Jurkat, Clone E6-1 (cell line): ENCODE measurements around the gene THBS3.
A peak's percentile ranks its signal among the peaks of the same experiment; 100 is the strongest.

Experiments used
- DNase-seq: peaks from one replicate; pipeline ENCODE4 v3.0.0-alpha.2; 2011; ENCODE audit warnings: low read depth, low spot score
- H3K4me3 ChIP-seq: 2 replicates; pipeline ENCODE4 v1.5.1; 2011; ENCODE audit warnings: mild to moderate bottlenecking, low read length, control low read depth, moderate library complexity

THBS3 gene

GRCh38 chr1:155179112-155180031 is 28.3 kb downstream of the THBS3 start:
- no peak for DNase-seq
- no peak overlapping the region for H3K4me3 ChIP-seq

- H3K4me3 ChIP-seq, result no peak overlapping the region
- no peak for DNase-seq
Measured at GRCh38 chr1:155178441-155179111, 29.1 kb downstream of the THBS3 start.

GRCh38 chr1:155177918-155178281 is 29.8 kb downstream of the THBS3 start:
- H3K4me3 ChIP-seq, result no peak overlapping the region
- DNase-seq, result no peak

- no peak overlapping the region for H3K4me3 ChIP-seq
- no peak for DNase-seq
Measured at GRCh38 chr1:155177192-155177917, 30.3 kb downstream of the THBS3 start.

- peak; percentile 76 for DNase-seq
Measured at GRCh38 chr1:155176544-155177071, 31.1 kb downstream of the THBS3 start.

GRCh38 chr1:155175927-155176371 is 31.7 kb downstream of the THBS3 start:
- H3K4me3 ChIP-seq, result no peak overlapping the region
- peak; percentile 41 for DNase-seq

More at GRCh38 chr1:155176544-155177071, 31.1 kb downstream of the THBS3 start:
- no peak overlapping the region for H3K4me3 ChIP-seq

- no peak for DNase-seq
- peak overlapping the region; percentile 94; the same call in 1 of the 2 replicates for H3K4me3 ChIP-seq
Measured at GRCh38 chr1:155175281-155175926, 32.3 kb downstream of the THBS3 start.

GRCh38 chr1:155174324-155175280 is 33.1 kb downstream of the THBS3 start:
- peak overlapping the region; percentile 94 for H3K4me3 ChIP-seq
- peak; percentile 63 for DNase-seq

- DNase-seq, result peak; percentile 76
- peak within 1 kb of the TSS; percentile 94 for H3K4me3 ChIP-seq
Measured at GRCh38 chr1:155173478-155174323, 34.0 kb downstream of the THBS3 start, which contains the start of gene TRIM46. Gene TRIM46, plus strand, starts transcription at chr1:155173849. Its CDS starts 118 bp downstream, at chr1:155173967.

- peak; percentile 94 for DNase-seq
- H3K4me3 ChIP-seq, result peak within 1 kb of the TSS; percentile 94
Measured at GRCh38 chr1:155172732-155173477, 34.8 kb downstream of the THBS3 start, which contains the start of gene KRTCAP2. Gene KRTCAP2, minus strand, starts transcription at chr1:155173304. Its CDS starts 80 bp downstream, at chr1:155173224.

GRCh38 chr1:155171836-155172731 is 35.6 kb downstream of the THBS3 start:
- peak overlapping the region; percentile 94 for H3K4me3 ChIP-seq
- no peak for DNase-seq

GRCh38 chr1:155170806-155171205 is 36.9 kb downstream of the THBS3 start:
- DNase-seq, result no peak
- no peak overlapping the region for H3K4me3 ChIP-seq

- H3K4me3 ChIP-seq, result no peak overlapping the region
- no peak for DNase-seq
Measured at GRCh38 chr1:155170101-155170785, 37.5 kb downstream of the THBS3 start.

- DNase-seq, result no peak
- H3K4me3 ChIP-seq, result no peak overlapping the region
Measured at GRCh38 chr1:155169541-155169940, 38.2 kb downstream of the THBS3 start.
